Natural killer cell (primary cell): Measurements from ENCODE around the gene PZP. TPM values are rescaled to one million over a fixed set of nuclear protein-coding genes. Genes with fewer than 3 reads are reported as not detected.

Experiments
- ATAC-seq, 3 donors: fragments of 150-1000 bp in 2 of 3; fragments of 200-7000 bp in 1 of 3; cut with Tn5 transposase; 1 replicate in 1 of 3; 2 replicates in 2 of 3; pipeline ENCODE4 v1.10.0; 2021; ENCODE audit warnings: mild to moderate bottlenecking in 2 of 3, moderate library complexity in 2 of 3
- DNase-seq, 2 donors: peaks; one replicate each; pipeline versions ENCODE4 v3.0.0 to v3.0.0-alpha.2; 2013 to 2021; ENCODE audit warnings: mixed read lengths in 1 of 2
- H3K27ac ChIP-seq: one replicate; pipeline ENCODE4 v1.5.1; 2013; ENCODE audit warnings: mild to moderate bottlenecking, low read length
- H3K27me3 ChIP-seq: one replicate; pipeline ENCODE4 v1.6.1; 2013; ENCODE audit warnings: low read length; ENCODE audit not compliant: control insufficient read depth, insufficient read depth
- H3K36me3 ChIP-seq: one replicate; pipeline ENCODE4 v1.6.1; 2013; ENCODE audit warnings: low read length; ENCODE audit not compliant: control insufficient read depth, insufficient read depth
- H3K4me1 ChIP-seq: one replicate; pipeline ENCODE4 v1.6.1; 2013; ENCODE audit warnings: low read length; ENCODE audit not compliant: control insufficient read depth, insufficient read depth
- H3K4me3 ChIP-seq: one replicate; pipeline ENCODE4 v1.5.1; 2013; ENCODE audit warnings: low read length
- H3K9me3 ChIP-seq: one replicate; pipeline ENCODE4 v1.6.1; 2013; ENCODE audit warnings: low read length; ENCODE audit not compliant: control insufficient read depth, insufficient read depth
- H3K27ac Mint-ChIP-seq, 2 donors: one replicate each; pipeline ENCODE4 v1.8.0; 2022; ENCODE audit warnings: mild to moderate bottlenecking in 2 of 2, mixed read lengths in 2 of 2, moderate library complexity in 1 of 2
- H3K27me3 Mint-ChIP-seq, 2 donors: one replicate each; pipeline ENCODE4 v1.8.0; 2022; ENCODE audit warnings: low read depth in 2 of 2, mixed read lengths in 2 of 2
- H3K36me3 Mint-ChIP-seq: one replicate; pipeline ENCODE4 v1.8.0; 2022; ENCODE audit warnings: mixed read lengths
- H3K4me1 Mint-ChIP-seq, 2 donors: one replicate each; pipeline ENCODE4 v1.8.0; 2022; ENCODE audit warnings: mixed read lengths in 2 of 2
- H3K4me3 Mint-ChIP-seq: one replicate; pipeline ENCODE4 v1.8.0; 2022; ENCODE audit warnings: mild to moderate bottlenecking, moderate library complexity, mixed read lengths
- H3K9me3 Mint-ChIP-seq, 2 donors: one replicate each; pipeline ENCODE4 v1.8.0; 2022; ENCODE audit warnings: mixed read lengths in 2 of 2
- CTCF ChIP-seq: fragments of 200-600 bp; IDR thresholded peaks from one replicate; pipeline ENCODE4 v1.8.0; 2022; ENCODE audit warnings: antibody characterized with exemption
- WGBS: methylation state at CpG from one replicate; pipeline ENCODE4 v1.1.7; 2013; ENCODE audit warnings: missing lambda C conversion rate; ENCODE audit not compliant: insufficient coverage; 5-methylcytosine and 5-hydroxymethylcytosine counted together
- intact Hi-C: fragments of 100-400 bp; cut with micrococcal nuclease; formaldehyde crosslinking; loops from one replicate; pipeline ENCODE4 v1.14.2; 2022
- total RNA-seq, 4 donors: library from RNA; stranded (reverse); fragments of 120-200 nt in 1 of 4; gene quantifications; one replicate each; pipeline versions ENCODE4 v1.2.3 to v1.2.4, GENCODE V29; 2013 to 2022

PZP gene
- total RNA-seq, 3 donors from 2014 or later (not counting 1 experiment from before 2014, with no cell fraction given) = not detected

- Histone ChIP-seq H3K4me3 (no peak overlapping the region), H3K4me1 (no peaks in the 10 kb centered on the region), H3K36me3 (peaks cover 15% of the 10 kb centered on the region), H3K27me3 (no peaks in the 10 kb centered on the region), H3K9me3 (no peaks in the 10 kb centered on the region), H3K27ac (no peak overlapping the region)
- Mint-ChIP-seq H3K27me3 (peaks cover 0 to 3% of the 10 kb centered on the region in 2 donors), H3K27ac (no peak overlapping the region), H3K9me3 (no peaks in the 10 kb centered on the region), H3K4me1 (peaks cover 19 to 23% of the 10 kb centered on the region in 2 donors), H3K36me3 (no peaks in the 10 kb centered on the region), H3K4me3 (no peak overlapping the region)
- WGBS = 98% methylated on average over 3 of the region's 5 CpGs
- TF ChIP-seq CTCF = no peak
- no peak for DNase-seq
- ATAC-seq = no peak
- intact Hi-C loops = no loop called here
Measured at GRCh38 chr12:9135903-9136310, 72.3 kb downstream of the PZP start.

- no peaks in the 10 kb centered on the region for H3K4me1 ChIP-seq
- H3K4me1 Mint-ChIP-seq = peaks cover 19 to 23% of the 10 kb centered on the region in 2 donors
- 95% methylated on average over 16 of the region's 16 CpGs for WGBS
- DNase-seq = peak in 1 of 2 donors; percentile 8
- H3K27me3 Mint-ChIP-seq = peaks cover 0 to 3% of the 10 kb centered on the region in 2 donors
- H3K9me3 ChIP-seq = no peaks in the 10 kb centered on the region
- no peaks in the 10 kb centered on the region for H3K9me3 Mint-ChIP-seq
- H3K27ac ChIP-seq = no peak overlapping the region
- no peak overlapping the region for H3K27ac Mint-ChIP-seq
- intact Hi-C loops = no loop called here
- no peak overlapping the region for H3K4me3 Mint-ChIP-seq
- no peaks in the 10 kb centered on the region for H3K27me3 ChIP-seq
- no peak overlapping the region for H3K4me3 ChIP-seq
- peak in 2 of 3 donors; percentile 29 to 30 for ATAC-seq
- no peak for TF ChIP-seq CTCF
- H3K36me3 Mint-ChIP-seq = no peaks in the 10 kb centered on the region
- H3K36me3 ChIP-seq = peaks cover 15% of the 10 kb centered on the region
Measured at GRCh38 chr12:9134981-9135628, 73.1 kb downstream of the PZP start.

- Mint-ChIP-seq H3K27me3 (no peaks in the 10 kb centered on the region), H3K4me1 (peaks cover 7 to 13% of the 10 kb centered on the region in 2 donors), H3K36me3 (no peaks in the 10 kb centered on the region), H3K9me3 (no peaks in the 10 kb centered on the region), H3K27ac (peak overlapping the region; percentile 11 to 53), H3K4me3 (no peak overlapping the region)
- H3K27me3 ChIP-seq = no peaks in the 10 kb centered on the region
- DNase-seq (no peak), ATAC-seq (no peak)
- intact Hi-C loops = no loop called here
- no peak overlapping the region for H3K27ac ChIP-seq
- WGBS = no CpG with 5 or more reads among the region's 1 CpG
- no peaks in the 10 kb centered on the region for H3K9me3 ChIP-seq
- peaks cover 17% of the 10 kb centered on the region for H3K36me3 ChIP-seq
- no peak overlapping the region for H3K4me3 ChIP-seq
- TF ChIP-seq CTCF = no peak
- no peaks in the 10 kb centered on the region for H3K4me1 ChIP-seq
Measured at GRCh38 chr12:9133216-9133916, 74.8 kb downstream of the PZP start.
